ENCODE data around the gene ADAMTSL2. TPM values are rescaled to one million over a fixed set of nuclear protein-coding genes. Genes with fewer than 3 reads are reported as not detected.
A peak's percentile ranks its signal among the peaks of the same experiment; 100 is the strongest.

ADAMTSL2 gene
- total and polyA plus RNA-seq, 3 experiments from 2014 or later: not detected

- no peak overlapping the region for H3K4me3 ChIP-seq (ENCODE audit: low read length)
- Mint-ChIP-seq H3K4me1 (no peaks in the 10 kb centered on the region), H3K36me3 (no peaks in the 10 kb centered on the region), H3K27me3 (peaks cover 0 to 9% of the 10 kb centered on the region in 2 donors), H3K9me3 (no peaks in the 10 kb centered on the region), H3K27ac (no peak overlapping the region), H3K4me3 (no peak overlapping the region)
- DNase-seq: no peak
- H3K4me1 ChIP-seq (ENCODE audit: insufficient read depth, low read length): no peaks in the 10 kb centered on the region
- no peaks in the 10 kb centered on the region for H3K27me3 ChIP-seq (ENCODE audit: insufficient read depth, low read length, poor library complexity, severe bottlenecking)
- POLR2A ChIA-PET: no interaction called here
- no peaks in the 10 kb centered on the region for H3K9me3 ChIP-seq (ENCODE audit: low read length)
- no peak overlapping the region for H3K27ac ChIP-seq (ENCODE audit: low read depth, low read length)
- CTCF ChIA-PET: no interaction called here
- no peaks in the 10 kb centered on the region for H3K36me3 ChIP-seq (ENCODE audit: insufficient read depth, low read length)
These were observed 36.2 kb downstream of the ADAMTSL2 start for GRCh38 chr9:133570691-133571080.

DNA sequence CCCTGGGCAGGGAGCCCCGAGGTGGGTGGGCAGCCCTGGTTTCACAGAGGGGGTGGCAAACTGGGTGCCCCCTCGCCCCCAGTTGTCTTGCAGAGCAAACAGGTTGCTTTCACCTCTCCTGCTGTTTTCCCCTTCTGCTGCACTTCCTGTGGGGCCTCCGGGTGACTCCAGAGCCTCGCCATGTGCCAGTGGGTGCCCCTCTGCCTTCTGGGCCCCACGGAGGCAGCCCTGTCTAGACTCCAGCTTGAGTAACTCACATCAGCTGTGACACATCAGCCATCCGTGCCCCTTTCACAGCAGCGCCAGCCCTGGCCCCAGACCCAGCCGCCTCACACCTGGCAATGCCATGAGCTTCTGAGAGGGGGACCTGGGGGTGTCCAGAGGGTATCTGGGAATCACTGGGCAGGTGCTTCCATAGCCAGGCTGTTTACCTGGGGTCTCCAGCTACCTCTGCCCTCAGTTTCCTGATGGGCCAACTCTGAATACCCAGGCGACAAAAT, 36.9 kb downstream of the ADAMTSL2 start:
- H3K4me1 ChIP-seq (ENCODE audit: insufficient read depth, low read length): no peaks in the 10 kb centered on the region
- Mint-ChIP-seq H3K4me3 (no peak overlapping the region), H3K4me1 (no peaks in the 10 kb centered on the region), H3K9me3 (no peaks in the 10 kb centered on the region), H3K27me3 (peaks cover 0 to 15% of the 10 kb centered on the region in 2 donors), H3K27ac (no peak overlapping the region), H3K36me3 (no peaks in the 10 kb centered on the region)
- no peaks in the 10 kb centered on the region for H3K9me3 ChIP-seq (ENCODE audit: low read length)
- ChIA-PET CTCF (no interaction called here), POLR2A (no interaction called here)
- H3K27me3 ChIP-seq (ENCODE audit: insufficient read depth, low read length, poor library complexity, severe bottlenecking): no peaks in the 10 kb centered on the region
- H3K36me3 ChIP-seq (ENCODE audit: insufficient read depth, low read length): no peaks in the 10 kb centered on the region
- no peak for DNase-seq
- no peak overlapping the region for H3K4me3 ChIP-seq (ENCODE audit: low read length)
- H3K27ac ChIP-seq (ENCODE audit: low read depth, low read length): no peak overlapping the region

DNA sequence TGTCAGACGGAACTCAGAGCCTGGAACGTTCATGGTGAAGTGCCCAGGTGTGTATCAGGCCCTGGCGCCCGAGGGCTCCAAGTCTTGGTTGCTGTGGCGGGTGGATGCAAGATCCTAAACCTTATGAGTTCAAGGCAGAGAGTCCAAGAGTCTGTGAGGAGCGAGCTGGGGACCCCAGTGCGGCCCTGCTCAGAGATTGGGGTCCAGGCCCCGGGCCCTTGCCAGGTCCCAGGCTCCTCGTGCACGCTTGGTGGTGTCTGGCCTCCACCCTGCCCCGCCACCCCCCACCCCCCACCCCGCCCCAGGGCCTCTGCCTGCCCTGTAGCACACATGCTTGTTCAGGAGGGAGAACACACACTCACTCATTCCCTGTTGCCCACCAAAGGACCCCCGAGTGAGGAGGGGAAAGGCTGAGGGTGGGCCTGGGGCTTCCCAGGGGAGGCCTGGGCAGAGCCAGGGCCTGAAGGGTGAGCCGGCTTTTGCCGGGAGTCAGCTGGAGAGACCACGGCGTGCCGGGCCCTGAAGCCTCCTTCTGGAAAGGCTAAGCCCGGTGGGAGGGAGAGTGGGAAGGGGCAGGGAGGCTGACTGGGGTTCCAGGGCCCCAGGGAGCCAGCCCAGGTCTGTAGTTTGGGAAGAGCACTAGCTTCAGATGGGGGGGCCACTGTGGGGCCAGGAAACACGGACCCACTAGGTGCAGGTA, 37.5 kb downstream of the ADAMTSL2 start:
- Histone ChIP-seq H3K27ac (ENCODE audit: low read depth, low read length) (no peak overlapping the region), H3K4me1 (ENCODE audit: insufficient read depth, low read length) (no peaks in the 10 kb centered on the region), H3K9me3 (ENCODE audit: low read length) (no peaks in the 10 kb centered on the region), H3K4me3 (ENCODE audit: low read length) (no peak overlapping the region), H3K27me3 (ENCODE audit: insufficient read depth, low read length, poor library complexity, severe bottlenecking) (no peaks in the 10 kb centered on the region), H3K36me3 (ENCODE audit: insufficient read depth, low read length) (no peaks in the 10 kb centered on the region)
- Mint-ChIP-seq H3K27me3 (peaks cover 0 to 21% of the 10 kb centered on the region in 2 donors), H3K36me3 (no peaks in the 10 kb centered on the region), H3K4me1 (no peaks in the 10 kb centered on the region), H3K27ac (no peak overlapping the region), H3K4me3 (no peak overlapping the region), H3K9me3 (no peaks in the 10 kb centered on the region)
- ChIA-PET CTCF (no interaction called here), POLR2A (no interaction called here)
- DNase-seq: no peak

DNA sequence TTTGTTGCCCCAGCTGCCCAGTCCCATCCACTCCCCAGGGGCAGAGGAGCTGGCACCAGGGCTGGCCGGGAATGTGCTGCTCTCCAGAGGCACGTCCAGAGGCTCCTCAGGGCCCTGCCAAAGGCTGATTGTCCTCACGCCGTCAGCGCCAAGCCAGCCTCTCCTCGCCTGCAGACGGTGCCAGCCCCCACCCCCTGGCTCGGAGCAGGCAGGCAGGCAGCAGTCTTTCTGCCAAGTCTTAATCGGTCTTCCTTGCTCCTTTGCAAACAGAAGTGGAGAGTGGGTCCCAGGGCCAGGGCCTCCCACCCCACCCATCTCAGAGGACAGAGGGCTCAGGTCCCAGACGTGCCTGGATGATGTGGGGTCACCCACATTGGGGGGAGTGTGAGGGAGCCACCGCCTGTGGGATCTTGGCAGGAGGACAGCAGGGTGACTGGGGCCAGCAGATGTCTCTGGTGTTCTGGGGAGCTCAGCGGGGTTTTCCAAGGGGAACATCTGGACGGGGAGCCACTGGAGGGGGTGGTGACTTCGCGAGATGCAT, 38.4 kb downstream of the ADAMTSL2 start:
- POLR2A ChIA-PET: no interaction called here
- Histone ChIP-seq H3K9me3 (ENCODE audit: low read length) (no peaks in the 10 kb centered on the region), H3K4me1 (ENCODE audit: insufficient read depth, low read length) (no peaks in the 10 kb centered on the region), H3K4me3 (ENCODE audit: low read length) (no peak overlapping the region), H3K27ac (ENCODE audit: low read depth, low read length) (no peak overlapping the region), H3K36me3 (ENCODE audit: insufficient read depth, low read length) (no peaks in the 10 kb centered on the region), H3K27me3 (ENCODE audit: insufficient read depth, low read length, poor library complexity, severe bottlenecking) (no peaks in the 10 kb centered on the region)
- H3K4me1 Mint-ChIP-seq: no peaks in the 10 kb centered on the region
- H3K4me3 Mint-ChIP-seq: no peak overlapping the region
- no peak for DNase-seq
- peaks cover 0 to 26% of the 10 kb centered on the region in 2 donors for H3K27me3 Mint-ChIP-seq
- H3K36me3 Mint-ChIP-seq: no peaks in the 10 kb centered on the region
- H3K9me3 Mint-ChIP-seq: no peaks in the 10 kb centered on the region
- H3K27ac Mint-ChIP-seq: peak overlapping the region in 1 of 8 donors; percentile 60
- CTCF ChIA-PET: no interaction called here

DNA sequence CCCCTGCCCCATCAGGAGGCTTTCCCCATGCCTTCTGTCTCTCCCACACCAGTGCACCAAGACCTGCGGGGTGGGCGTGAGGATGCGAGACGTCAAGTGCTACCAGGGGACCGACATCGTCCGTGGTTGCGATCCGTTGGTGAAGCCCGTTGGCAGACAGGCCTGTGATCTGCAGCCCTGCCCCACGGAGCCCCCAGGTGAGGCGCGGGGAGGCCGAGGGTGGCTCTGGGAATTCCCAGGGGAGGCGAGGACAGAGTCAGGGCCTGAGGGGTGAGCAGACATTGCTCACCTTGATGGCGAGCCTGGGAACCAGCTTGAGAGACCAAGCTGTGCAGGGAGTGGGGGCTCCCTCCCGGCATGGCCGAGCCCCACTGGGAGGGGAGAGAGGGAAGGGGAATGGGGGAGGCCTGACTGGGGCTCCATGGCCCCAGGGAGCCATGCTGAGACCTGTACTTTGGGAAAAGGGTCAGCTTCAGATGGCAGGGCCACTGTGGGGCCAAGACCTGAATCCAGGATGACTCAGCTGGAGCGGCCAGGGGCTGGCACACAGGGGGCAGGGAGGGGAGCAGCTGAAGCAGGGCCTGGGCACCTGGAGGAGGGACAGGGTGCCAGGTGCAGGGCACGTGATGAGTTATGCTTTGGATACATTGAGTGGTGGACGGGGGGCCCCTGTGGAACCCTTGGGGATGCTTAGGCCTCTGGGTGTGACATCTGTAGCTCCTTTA, 39.4 kb downstream of the ADAMTSL2 start:
- Histone ChIP-seq H3K9me3 (ENCODE audit: low read length) (no peaks in the 10 kb centered on the region), H3K27ac (ENCODE audit: low read depth, low read length) (no peak overlapping the region), H3K36me3 (ENCODE audit: insufficient read depth, low read length) (no peaks in the 10 kb centered on the region), H3K4me1 (ENCODE audit: insufficient read depth, low read length) (no peaks in the 10 kb centered on the region), H3K4me3 (ENCODE audit: low read length) (no peak overlapping the region), H3K27me3 (ENCODE audit: insufficient read depth, low read length, poor library complexity, severe bottlenecking) (no peaks in the 10 kb centered on the region)
- no peak for DNase-seq
- no peaks in the 10 kb centered on the region for H3K4me1 Mint-ChIP-seq
- peaks cover 5 to 32% of the 10 kb centered on the region in 2 donors for H3K27me3 Mint-ChIP-seq
- H3K9me3 Mint-ChIP-seq: no peaks in the 10 kb centered on the region
- H3K27ac Mint-ChIP-seq: peak overlapping the region in 1 of 8 donors; percentile 70
- H3K4me3 Mint-ChIP-seq: no peak overlapping the region
- H3K36me3 Mint-ChIP-seq: no peaks in the 10 kb centered on the region
- ChIA-PET CTCF (no interaction called here), POLR2A (no interaction called here)

GRCh38 chr9:133574771-133575170, 40.3 kb downstream of the ADAMTSL2 start:
- Mint-ChIP-seq H3K4me3 (no peak overlapping the region), H3K27me3 (peaks cover 5 to 37% of the 10 kb centered on the region in 2 donors), H3K36me3 (no peaks in the 10 kb centered on the region), H3K9me3 (no peaks in the 10 kb centered on the region), H3K4me1 (no peaks in the 10 kb centered on the region), H3K27ac (no peak overlapping the region)
- POLR2A ChIA-PET: no interaction called here
- CTCF ChIA-PET: no interaction called here
- Histone ChIP-seq H3K27me3 (ENCODE audit: insufficient read depth, low read length, poor library complexity, severe bottlenecking) (no peaks in the 10 kb centered on the region), H3K9me3 (ENCODE audit: low read length) (no peaks in the 10 kb centered on the region), H3K4me3 (ENCODE audit: low read length) (no peak overlapping the region), H3K27ac (ENCODE audit: low read depth, low read length) (no peak overlapping the region), H3K36me3 (ENCODE audit: insufficient read depth, low read length) (no peaks in the 10 kb centered on the region), H3K4me1 (ENCODE audit: insufficient read depth, low read length) (no peaks in the 10 kb centered on the region)
- DNase-seq: no peak

DNA sequence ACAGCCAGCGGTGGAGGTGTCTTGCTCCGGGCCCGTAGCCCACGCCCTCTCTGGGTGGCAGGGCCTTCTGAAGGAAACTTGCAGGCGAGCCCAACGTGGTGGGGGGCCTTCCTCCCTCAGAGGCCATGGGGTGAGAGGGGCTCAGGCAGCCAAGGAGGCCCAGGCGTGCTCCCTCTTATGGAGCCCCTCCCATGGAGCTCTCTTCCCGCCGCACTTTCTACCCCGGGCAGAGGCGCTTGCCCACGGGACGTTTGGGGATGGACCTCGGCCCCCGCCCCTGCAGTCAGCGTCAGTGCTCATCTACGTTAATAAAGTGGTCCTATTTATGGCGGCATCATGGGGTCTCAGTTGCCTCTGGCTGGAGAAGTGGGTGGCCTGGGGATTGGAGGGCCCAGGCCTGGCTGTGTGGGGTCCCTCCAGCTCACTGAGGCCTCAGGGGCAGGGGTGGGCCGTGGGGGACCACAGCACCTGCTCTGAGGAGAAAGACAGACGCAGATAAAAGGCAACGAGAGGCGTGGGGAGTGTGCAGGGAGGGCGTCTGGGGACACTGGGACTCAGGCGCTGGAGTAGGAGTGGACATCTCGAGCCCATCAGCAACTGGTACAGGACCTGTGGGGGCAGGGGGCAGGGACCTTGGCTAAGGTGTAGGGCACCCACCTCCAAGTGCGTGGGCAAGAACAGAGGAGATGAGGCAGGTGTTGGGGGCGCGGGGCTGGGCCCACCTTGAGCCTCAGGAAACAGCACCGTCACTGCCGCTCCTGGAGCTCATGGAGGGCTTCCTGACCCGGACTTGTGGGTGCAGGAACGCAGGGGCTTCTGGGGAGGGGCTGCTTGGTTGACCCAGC, 40.9 kb downstream of the ADAMTSL2 start:
- POLR2A ChIA-PET: no interaction called here
- Histone ChIP-seq H3K4me1 (ENCODE audit: insufficient read depth, low read length) (no peaks in the 10 kb centered on the region), H3K9me3 (ENCODE audit: low read length) (no peaks in the 10 kb centered on the region), H3K4me3 (ENCODE audit: low read length) (no peak overlapping the region), H3K36me3 (ENCODE audit: insufficient read depth, low read length) (no peaks in the 10 kb centered on the region), H3K27me3 (ENCODE audit: insufficient read depth, low read length, poor library complexity, severe bottlenecking) (no peaks in the 10 kb centered on the region), H3K27ac (ENCODE audit: low read depth, low read length) (no peak overlapping the region)
- H3K27me3 Mint-ChIP-seq: peaks cover 5 to 42% of the 10 kb centered on the region in 2 donors
- no peak overlapping the region for H3K27ac Mint-ChIP-seq
- no peak overlapping the region for H3K4me3 Mint-ChIP-seq
- CTCF ChIA-PET: no interaction called here
- no peaks in the 10 kb centered on the region for H3K9me3 Mint-ChIP-seq
- no peaks in the 10 kb centered on the region for H3K36me3 Mint-ChIP-seq
- no peak for DNase-seq
- no peaks in the 10 kb centered on the region for H3K4me1 Mint-ChIP-seq
